GM19035 (cell line): ENCODE measurements around the gene PLXNA4.

ENCODE experiments used
- ATAC-seq: cut with Tn5 transposase; IDR thresholded peaks from one replicate; pipeline ENCODE4 v1.9.1; 2021; ENCODE audit not compliant: unreplicated experiment

PLXNA4 gene

DNA sequence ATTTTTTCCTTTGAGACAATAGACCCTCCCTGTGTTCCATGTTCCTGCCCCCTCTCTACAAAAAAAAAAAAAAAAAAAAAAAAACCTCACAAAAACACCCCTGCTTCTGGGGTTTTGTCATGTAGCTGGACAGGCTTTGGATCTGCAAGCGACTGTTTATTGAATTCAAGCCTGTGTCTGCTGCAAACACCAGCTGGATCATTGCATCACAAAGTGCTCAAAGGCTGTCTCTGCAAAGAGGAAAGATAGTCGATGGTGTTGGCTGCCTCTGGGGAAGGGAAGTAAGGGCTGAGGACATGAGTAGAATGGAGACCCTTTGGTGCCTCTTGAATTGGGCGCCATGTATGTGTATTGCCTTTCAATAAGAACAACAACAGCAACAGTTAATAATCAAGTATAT lies 471.2 kb downstream of the PLXNA4 start:
- no peak for ATAC-seq

DNA sequence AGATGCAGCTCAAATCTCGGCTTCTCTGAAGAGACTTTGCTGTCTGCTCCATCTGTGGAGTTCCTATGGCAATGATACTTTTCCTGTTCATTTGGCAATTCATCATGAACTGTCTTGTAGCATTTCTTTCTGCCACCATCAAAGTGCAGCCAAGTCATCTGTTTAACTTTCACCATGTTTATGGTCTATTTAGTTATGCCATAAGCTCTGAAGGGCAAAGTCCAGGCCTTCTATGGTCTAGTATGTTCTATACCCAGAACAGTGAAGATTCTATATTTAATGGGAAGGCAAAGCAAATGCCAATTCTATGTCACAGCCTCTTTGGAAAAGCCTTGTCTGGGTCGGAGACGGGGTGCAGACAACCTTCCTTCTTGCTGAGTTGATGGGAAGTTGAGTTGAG lies 472.6 kb downstream of the PLXNA4 start:
- ATAC-seq = no peak

DNA sequence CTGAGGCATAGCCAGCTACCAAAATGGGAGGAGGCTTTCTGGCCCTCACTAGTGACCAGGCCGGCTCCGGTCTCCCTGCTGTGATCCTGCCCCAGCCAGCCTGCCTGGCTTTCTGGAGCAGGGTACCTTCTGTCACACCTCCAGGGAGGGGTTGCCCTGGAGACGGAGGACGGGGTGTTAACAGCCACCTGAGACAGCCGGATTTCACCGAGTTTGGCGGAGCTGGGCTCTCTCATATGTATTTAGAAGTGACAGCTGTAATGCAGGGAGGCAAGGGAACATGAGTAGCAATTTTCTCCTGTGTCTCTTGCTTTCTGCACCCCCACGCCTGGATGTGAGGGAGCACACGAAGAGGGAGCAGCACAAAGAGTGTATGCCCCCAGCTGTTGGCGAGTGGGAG lies 473.3 kb downstream of the PLXNA4 start:
- no peak for ATAC-seq

DNA sequence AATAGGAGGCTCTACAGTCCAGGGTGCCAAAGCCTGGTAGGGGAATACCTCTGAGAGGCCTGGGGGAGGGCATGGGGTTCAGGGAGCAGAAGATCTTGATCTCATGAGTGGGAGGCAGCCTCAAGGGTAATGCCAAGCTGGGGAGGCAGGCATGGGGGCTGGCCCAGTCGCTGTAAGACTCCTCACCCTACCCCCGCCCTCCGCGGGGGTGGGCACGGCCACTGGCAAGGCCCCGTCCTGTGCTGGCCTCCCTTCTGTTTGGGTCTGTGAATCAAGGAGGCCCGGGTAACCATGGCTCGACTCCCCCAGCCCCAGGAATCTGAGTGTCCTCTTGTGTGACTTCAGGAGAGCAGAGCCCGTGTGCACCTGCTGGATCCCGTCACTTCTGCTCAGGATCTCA lies 473.9 kb downstream of the PLXNA4 start:
- ATAC-seq = no peak

DNA sequence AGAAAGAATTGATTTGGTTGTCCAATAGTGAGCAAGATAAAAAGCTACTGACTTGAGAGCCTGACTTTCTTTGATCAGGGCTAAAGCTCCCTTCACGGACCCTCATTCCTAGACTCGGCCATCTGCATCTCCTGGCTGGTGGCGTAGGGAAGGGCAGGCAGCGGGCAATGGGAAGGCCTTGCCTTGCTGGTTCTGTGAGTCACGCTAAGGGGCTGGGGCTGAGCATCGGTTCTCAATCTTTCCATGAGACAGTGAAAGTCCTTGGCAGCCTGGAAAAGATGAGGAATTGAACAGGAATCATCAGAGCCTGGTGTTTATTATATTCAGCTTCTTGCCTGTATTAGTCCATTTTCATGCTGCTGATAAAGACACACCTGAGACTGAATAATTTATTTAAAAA lies 475.3 kb downstream of the PLXNA4 start:
- no peak for ATAC-seq

DNA sequence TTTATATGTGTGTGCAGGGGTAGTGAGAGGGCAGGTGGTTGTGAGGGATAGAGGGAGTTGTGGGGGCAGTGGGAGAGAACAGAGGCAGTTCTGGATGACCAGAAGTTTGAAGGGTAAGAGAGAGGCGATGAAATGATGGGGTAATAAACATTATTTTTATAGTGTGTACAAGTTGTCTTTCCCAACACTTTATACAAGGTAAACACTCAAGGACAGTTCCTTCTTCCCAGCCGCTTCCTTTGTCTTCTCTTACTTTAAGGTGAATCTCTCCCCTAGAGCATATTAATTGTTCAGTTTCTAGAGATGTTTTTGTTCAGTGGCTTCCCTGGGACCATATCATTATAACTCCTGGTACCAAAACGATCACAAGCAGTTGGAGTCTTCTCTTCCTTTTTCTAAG lies 475.8 kb downstream of the PLXNA4 start:
- ATAC-seq = no peak

DNA sequence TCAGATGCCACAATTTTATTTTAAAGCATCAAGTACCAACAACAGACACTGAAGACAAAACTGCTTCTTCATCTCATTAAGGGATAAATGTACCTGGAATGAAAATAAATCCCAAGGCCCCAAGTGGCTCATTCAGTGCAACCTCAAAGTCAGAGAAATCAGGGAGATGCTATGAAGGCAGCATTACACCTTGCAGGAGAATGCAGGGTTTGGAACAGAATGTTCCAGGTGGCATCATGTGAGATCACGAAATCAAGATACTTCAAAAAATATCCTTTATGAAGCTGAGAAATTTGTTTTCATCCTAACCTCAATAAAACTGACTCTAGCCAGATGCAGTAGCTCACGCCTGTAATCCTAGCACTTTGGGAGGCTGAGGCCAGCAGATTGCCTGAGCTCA lies 477.1 kb downstream of the PLXNA4 start:
- ATAC-seq = no peak

DNA sequence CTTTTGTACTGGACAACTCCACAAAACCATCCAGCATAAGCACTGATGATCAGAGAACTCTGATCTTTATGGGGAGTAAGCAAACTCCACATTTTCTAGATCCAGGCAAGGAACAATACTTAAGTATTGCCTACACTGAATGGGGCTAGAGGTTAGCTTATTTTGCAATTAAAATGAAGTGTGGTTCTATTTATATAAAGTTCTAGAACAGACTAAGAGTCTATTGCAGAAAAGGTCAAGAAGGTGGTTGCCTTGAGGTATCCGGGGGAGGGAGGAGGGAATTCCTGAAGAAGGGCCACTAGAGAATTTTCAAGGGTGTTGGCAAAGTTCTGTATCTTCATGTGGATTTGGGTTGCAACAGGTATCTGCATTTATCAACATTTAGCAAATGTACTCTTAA lies 477.9 kb downstream of the PLXNA4 start:
- ATAC-seq = no peak

DNA sequence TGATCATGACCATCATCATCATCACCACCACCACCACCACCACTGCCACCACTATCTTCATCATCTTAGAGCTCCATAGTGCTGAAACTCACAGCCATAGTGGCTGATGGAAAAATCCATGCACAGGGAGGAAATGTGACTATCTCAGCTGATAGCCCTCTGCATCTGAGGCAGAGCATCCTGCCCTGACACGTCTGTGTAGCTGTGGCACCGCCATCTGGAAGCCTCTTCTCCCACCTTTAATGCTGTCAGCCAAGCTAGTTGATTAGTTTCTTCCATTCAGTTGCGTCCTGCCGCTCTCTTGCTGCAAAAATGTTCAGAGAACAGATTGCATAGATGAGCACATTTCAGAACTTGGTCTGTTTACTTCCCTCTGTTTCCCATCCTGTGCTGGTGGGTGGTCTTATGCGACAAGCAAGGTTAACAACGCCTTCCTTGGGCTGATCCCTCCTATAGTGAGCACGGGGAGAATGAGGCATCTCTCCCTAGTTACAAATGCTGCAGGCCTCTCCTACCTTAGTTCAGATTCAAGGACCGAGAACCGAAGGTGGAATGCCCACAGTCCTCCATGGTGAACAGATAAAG lies 478.6 kb downstream of the PLXNA4 start:
- no peak for ATAC-seq

DNA sequence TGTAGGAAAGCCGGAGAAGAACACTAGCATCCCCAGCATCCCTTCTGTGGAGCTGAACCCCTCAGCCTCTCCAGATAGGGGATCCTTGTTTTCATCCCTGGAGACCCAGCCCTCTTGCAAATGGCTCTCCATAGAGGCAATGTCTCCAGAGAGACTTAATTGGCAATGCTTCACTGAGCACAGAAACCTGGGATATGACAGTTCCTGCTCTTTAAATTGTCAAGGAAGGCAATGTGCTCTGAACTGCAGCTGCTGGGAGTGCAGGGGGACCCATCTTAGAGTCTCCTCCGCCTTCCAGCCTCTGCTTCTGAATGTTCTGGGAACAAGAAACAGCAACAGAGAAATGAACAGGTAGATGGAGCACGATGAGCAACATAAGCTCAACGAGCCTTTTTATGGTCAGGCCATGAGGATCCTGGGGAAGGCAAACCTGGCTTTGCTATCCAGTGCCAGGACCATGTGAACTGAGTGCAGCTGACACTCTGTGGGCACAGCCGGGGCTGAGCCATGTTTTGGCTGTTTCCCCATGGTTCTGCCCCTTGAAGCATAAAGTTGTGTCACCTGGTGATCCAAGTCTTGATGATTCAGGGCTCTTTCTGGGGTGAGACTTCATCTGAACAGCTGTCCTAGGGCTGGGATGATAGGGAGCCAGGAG lies 481.0 kb downstream of the PLXNA4 start:
- ATAC-seq = no peak

DNA sequence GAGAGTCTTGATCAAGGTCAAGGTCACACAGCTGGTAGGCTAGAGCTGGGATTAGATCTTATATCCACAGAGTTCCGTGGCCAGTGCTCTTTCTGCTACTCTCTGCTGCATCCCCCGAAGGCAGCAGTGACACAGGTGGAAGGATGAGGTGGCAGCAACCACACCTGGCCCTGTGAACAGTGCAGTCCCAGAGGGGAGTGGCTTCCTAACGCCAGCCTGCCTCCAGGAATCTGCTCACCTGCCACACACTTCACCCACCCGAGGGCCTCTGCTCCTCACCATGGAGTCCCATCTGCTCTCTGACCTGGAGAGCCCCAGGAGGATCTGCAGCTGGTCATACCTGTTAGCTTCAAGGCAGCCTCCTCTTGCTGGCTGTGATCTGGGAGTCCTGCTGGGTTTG lies 484.2 kb downstream of the PLXNA4 start:
- ATAC-seq = no peak

DNA sequence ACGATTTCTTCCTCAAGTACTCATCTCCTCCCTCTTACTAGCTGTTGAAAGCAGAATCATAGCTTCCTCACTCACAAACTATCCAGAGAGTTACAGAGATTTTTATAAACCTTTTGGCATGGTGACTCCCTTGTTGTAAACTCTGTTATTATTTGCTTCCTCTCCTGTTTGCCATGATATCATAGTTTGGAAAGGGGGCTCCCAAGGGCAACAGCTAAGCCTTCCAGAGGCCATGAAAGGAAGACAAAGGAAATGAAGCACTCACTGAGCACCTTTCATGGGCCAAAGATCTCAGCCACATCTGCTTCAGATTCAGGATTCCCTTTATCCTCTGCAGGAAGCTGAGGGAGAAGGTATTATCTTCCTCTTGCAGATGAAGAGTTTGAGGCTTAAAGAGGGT lies 484.6 kb downstream of the PLXNA4 start:
- ATAC-seq = no peak

DNA sequence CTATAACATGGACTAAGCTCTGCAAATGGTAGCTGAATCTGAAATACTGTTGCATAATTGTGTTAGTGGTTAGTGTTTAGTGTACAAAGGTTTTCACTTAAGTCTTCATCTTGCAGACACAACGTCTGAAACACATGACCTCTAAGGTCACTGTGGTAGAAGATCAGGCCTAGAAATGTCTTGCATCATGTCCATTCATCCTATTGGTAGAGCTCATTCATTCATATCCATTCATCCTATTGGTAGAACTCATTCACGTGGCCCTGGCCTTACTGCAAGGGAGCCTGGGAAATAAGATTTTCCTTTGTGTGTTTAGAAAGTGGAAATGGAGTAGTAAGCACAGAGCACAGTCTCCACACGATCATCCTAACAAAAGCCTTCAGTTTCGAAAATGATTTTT lies 485.8 kb downstream of the PLXNA4 start:
- ATAC-seq = no peak

DNA sequence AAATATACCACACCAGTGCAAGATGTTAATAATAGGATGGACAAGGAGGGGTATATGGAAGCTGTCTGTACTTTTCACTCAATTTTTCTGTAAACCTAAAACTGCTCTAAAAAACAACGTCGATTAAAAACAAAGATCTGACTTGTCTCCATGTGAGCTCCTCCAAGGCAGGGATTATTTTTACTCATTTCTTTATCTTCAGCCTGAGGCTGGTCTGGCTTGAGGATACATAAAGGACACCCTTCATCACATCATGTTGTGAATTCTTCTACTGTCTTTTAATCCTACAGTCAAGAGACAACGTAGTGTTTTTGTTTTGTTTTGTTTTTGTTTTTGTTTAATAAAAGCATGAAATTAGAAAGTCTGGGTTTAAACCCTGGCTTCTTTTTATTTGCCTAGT lies 486.9 kb downstream of the PLXNA4 start:
- ATAC-seq = no peak

DNA sequence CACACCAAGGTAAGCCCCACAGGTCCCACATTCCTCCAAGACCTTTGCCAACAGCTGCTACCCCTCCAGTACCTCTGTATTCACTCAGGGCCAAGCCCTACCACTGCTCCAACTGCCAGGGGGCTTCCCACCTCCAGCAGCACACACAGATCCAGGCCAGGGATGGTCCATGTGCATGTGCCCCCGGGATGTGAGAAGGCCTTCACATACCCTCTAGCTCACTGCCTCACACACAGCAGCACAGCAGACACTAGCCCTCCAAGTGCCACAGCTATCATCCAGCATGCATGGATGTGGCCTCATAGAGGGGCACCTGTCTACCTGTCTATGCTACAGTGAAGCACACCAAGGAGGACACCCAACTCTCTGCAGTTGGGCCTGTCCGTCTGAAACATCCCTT lies 488.8 kb downstream of the PLXNA4 start:
- no peak for ATAC-seq

DNA sequence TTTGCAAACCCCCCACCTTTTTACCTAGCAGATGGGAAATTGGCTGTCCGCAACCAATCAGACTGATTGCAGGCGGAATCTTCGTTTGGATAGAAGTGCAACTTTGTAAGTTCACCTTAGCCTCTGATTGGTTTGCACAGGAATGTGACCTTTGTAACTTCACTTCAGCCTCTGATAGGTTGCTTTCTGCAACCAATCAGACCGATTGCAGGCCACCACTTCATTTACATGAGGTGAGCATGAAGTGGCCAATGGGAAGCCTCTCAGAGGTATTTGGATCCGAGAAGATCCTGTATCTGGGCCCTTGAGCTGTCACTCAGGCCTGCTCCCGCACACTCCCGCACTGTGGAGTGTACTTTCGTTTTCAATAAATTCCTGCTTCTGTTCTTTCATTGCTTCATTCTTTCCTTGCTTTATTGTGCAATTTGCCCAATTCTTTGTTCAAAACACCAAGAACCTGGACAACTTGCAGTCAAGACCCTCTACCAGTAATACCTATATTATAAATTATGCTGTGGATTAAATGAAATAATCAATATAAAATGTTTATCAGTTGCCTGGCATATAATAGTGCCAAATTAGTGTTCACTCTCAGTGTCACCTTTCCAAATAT lies 491.4 kb downstream of the PLXNA4 start:
- no peak for ATAC-seq

DNA sequence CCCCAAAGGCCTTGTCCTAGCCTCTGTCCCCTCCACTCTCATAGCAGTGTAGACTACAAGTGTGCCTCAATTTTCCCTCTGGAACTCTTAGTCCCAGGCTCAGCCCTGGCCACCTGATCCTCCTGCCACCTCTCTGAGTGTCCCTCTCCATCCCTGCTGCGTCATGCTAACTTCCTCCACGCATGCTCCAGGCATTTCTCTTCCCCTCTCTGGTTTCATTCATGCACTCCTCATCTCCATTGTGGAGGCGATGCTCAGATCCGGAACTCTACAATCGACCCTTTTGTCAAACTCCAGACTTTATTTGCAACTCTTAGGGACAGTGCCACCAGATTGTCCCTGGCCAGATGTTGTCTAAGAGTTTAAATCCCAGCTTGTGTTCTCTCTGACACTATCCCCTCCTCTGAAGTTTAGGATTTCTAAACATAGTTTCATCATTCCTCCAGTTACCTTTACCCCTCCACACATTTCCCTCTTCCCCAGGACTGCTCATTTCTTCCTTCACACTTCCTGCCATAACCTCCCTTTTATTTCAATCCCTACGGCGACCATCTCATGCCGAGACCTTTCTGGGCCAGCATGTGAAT lies 492.6 kb downstream of the PLXNA4 start:
- no peak for ATAC-seq

DNA sequence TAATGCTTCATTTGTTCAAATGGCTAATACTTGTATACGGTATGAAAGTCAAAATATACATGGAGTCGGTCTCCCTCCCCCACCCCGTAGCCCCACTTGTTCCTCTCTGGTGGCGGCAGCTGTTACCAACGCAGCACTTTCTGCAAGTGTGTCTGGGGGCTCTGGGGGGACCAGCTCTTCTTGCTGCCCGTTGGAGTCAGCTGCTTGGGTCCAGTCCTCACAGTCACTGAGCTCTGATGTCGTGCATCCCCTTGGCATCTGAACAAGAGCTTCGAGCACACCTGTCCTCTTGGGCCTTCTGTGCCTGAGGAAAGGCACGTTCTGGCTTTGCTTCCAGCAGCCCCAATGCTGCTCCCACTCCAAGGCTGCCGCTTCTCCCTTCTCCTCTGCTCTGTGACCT lies 493.1 kb downstream of the PLXNA4 start:
- no peak for ATAC-seq

DNA sequence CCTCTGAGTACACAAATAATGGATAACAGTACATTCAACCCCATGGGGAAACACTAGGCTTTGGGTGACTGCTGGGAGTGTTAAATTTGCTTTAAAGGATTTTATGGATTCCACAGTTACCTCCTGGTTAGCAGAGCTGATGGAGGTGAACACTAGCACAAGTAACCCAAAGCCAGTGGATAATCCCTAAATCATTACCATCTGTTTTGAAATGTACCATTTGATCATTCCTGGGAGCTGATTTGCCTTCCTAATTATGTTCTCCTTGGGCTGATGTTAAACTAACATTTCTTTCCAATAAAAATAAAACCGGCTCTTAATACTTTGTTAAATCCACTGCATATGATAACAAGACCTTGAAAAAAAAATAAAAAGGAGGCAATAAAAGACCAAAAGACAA lies 493.9 kb downstream of the PLXNA4 start:
- no peak for ATAC-seq

DNA sequence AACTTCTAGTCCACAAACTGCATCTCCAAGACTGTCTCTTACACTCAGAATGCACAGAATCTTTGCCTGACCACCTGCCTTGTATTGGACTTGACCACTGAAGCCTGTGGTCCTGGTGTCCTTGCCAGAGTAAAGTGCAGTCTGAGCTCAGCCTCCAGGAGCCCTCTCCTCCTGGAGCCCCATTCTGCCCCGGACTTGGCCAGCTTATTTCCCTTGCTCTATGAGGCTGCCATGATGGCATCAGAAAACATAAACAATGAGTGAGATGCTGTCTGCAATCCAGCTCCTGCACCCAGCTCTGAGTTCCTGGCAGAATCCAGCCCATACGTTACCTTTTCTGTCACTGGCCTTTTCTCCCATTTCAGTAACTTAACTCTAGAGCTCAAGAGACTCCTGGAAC lies 494.6 kb downstream of the PLXNA4 start:
- no peak for ATAC-seq

DNA sequence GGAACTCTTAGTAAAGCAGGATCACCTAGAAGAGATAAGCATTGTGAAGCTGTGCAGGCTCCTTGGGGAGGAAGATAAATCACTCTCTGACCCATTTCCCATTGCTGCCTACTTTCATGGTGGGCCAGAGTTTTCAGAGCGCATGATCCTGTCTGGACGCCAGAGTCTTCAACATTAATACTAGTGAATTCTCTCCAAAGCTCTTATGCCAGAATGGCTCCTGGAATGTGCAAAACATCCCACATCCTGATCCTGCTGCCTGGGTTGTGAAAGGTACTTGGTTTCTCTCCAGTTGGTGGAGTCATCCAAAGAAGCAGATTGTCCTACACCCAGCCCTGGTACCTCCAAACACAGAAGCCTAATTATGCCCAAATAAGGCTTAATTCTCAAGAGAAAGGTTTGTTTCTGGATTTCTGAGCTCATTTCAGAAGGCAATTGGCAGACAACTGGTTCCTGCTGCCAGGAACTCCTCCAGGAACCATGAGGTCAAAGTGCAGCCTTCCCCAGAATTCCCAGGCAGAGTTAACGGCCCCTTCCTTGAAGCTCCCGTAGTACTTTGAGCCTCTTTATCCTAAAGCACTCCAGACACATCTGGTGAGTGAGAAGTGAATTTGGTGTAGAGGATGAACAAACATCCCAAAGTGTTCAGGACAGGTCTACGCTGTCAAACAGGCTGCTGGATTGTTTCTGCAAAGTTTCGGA lies 495.2 kb downstream of the PLXNA4 start:
- ATAC-seq = no peak

DNA sequence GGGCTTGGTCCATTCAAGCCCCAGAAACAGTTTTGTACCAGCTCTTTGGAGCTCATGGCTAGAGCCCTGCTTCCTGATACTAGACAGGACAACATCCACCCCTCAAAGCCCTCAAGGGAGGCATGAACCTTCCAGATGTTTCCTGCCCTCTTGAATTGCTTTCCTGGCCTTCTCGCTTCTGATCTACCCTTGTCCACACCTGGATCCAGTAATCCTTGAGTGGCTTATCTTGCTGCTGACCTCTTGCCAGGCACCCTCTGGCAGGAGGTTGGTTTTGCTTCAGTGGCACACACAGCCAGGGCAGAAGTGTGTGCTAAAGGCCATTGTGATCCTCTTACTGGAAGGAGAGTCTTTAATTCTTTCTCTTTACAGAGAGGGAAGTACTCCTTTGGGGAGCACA lies 495.8 kb downstream of the PLXNA4 start:
- no peak for ATAC-seq
